HG03039 (cell line): ENCODE results near the gene NECAP2.
"Not testable (repeated sequence)": the region's sequence is repeated elsewhere in the genome, so short reads cannot be mapped to it uniquely, and the experiment has no call there.

Source experiments
- ATAC-seq: cut with Tn5 transposase; IDR thresholded peaks from one replicate; pipeline ENCODE4 v1.9.1; 2021; ENCODE audit warnings: mild to moderate bottlenecking, moderate library complexity; ENCODE audit not compliant: unreplicated experiment

Gene NECAP2

DNA sequence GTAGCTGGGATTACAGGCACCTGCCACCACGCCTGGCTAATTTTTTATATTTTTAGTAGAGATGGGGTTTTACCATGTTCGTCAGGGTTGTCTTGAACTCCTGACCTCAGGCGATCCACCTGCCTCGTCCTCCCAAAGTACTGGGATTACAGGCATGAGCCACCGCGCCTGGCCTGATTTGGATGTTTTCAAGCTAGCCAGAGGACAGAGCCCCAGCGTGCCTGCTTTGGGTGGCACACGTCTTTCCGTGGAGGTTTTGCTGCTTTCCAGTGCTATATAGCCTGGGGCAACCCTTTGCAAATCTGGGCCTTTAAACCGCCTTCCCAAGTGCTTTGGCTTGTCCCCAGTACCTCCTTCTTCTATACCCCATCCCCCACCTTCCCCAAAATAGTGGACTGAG, 15.6 kb downstream of the NECAP2 start:
- not testable (repeated sequence) for ATAC-seq

DNA sequence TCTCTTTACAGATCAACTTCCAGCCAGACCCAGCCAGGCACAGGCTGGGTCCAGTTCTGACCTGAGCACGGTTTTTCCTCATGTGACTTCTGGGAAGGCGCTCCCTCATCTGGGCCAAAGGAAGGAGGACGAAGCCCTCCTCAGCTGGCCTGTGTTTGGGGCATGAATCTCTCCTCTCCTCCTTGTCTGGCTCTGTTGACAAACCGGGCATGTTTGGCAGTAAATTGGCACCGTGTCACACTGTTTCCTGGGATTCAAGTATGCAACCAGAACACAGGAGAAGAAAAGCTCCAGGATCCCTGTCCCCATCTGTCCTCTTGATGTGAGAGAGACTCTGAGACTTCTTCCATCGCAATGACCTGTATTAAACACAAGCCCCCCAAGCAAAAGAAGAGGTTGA, 18.3 kb downstream of the NECAP2 start:
- ATAC-seq = no peak

DNA sequence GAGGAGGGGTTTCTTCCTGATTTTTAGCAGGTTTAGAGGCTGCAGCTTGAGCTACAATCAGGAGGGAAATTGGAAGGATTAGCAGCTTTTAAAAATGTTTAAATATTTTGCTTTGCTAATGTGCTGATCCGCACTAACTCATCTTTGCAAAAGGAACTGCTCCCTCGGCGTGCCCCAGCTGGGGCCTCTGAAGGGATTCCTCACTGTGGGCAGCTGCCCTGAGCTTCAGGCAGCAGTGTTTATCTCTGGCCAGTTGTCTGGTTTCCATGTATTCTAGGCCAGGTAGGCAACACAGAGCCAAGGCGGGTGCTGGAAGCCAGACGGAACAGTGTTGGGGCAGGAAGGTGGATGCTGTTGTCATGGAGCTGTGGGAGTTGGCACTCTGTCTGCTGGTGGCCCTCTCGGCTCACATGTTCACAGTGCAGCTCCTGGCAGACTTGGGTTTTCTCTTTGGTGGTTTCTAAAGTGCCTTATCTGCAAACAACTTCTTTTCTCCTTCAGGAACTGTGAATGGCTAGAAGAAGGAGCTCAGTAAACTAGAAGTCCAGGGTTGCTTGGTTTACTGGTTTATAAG, 18.9 kb downstream of the NECAP2 start:
- ATAC-seq = no peak

DNA sequence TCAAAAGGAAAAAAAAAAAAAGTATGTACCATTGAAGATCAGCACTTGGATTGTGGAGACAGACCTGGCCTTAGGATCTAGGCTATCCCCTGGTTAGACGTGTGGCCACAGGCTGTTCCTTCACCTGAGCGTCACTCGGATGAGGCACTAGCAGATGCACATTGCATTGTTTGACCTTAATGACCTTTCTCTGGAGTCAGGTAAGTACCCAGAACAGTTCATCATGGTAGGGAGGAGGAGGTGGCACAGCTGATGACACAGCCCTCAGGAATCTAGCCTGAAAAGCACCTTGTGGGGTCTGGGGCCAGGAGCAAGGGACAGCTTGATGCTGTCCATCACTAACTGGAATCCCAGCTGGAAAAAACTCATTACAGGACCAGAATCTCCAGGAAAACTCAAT, 21.2 kb downstream of the NECAP2 start:
- no peak for ATAC-seq

DNA sequence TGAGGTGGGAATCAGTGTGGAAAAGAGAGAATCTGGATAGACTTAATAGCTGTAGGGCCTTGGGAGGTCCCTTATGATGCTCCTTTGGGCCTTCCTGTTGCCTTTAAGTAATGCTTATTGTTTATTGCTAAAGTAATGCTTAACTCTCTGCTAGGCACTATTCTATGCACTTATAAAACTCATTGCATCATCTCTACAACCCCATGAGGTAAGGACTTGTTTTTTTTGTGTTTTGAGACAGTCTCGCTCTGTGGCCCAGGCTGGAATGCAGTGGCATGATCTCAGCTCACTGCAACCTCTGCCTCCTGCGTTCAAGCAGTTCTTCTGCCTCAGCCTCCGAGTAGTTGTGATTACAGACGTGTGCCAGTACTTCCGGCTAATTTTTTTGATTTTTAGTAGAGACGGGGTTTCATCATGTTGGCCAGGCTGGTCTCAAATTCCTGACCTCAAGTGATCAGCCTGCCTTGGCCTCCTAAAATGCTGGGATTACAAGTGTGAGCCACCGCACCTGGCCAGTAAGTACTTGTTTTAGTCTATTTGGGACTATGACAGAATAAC, 22.3 kb downstream of the NECAP2 start:
- ATAC-seq = no peak

DNA sequence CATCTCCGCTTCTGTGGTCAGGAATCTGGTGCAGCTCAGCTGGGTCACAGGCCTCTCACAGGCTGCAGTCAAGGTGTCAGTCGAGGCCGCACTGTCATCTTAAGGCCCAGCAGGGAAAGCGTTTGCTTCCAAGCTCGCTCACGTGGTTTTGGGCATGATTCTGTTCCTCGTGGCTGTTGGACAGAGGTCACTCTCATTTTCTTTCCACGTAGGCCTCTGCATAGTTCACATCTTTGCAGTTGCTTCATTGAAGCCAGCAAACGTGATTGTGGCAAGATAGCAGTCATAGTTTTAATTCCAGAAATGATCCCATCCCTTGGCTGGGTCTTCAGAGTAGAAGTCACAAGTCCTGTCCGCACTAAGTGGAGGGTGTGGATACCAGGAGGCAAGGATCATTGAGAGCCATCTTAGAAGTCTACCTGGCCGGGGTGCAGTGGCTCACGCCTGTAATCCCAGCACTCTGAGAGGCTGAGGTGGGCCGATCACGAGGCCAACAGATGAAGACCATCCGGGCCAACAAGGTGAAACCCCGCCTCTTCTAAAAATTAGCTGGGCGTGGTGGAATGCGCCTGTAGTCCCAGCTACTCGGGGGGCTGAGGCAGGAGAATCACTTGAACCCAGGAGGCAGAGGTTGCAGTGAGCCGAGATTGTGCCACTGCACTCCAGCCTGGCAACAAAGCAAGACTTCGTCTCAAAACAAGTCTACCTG, 24.5 kb downstream of the NECAP2 start:
- ATAC-seq = no peak

DNA sequence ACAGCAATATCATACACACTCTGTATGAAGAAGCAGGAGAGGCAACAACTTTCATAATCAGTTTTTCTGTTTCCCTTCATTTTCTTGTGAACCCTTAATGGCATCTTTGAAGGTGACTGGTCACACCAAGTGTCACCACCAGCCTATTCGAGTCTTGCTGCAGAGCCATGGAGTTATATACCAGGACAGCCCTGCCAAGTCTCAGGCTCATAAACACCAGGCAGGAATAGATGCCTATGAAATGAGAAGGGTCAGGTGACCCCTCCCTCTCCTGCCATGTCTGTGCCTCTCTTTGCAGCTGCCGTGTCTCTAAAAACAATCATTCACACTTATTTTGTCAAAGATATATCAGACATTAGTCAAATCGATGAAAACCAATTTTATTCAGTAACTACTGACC, 28.0 kb downstream of the NECAP2 start:
- ATAC-seq = no peak

DNA sequence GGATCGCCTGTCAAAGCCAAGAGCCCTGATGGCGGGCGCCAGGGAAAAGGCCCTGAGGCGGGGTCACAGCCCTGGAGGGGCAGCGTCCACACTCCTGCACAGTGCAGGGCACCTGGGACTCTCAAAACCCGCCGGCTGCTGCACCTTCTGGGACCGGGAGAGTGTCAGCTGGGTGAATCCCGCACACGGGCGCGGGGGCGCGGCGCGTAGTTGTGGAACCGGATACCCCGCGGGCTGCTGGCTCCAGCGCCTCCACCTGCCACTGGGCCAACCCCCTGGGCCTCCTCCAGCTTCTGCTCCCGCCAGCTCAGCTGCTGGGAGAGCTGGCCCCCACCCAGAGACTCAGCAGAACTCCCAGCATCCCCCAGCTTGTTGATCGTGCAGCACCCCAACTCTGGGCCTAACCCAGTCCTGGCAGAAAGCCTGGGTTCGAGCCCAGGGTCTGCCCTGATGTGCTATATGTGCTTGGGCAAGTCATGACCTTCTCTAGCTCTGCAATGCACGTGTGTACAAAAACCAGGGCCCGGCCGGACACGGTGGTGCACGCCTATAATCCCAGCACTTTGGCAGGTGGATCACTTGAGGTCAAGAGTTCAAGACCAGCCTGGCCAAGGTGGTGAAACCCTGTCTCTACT, 33.8 kb downstream of the NECAP2 start:
- no peak for ATAC-seq

DNA sequence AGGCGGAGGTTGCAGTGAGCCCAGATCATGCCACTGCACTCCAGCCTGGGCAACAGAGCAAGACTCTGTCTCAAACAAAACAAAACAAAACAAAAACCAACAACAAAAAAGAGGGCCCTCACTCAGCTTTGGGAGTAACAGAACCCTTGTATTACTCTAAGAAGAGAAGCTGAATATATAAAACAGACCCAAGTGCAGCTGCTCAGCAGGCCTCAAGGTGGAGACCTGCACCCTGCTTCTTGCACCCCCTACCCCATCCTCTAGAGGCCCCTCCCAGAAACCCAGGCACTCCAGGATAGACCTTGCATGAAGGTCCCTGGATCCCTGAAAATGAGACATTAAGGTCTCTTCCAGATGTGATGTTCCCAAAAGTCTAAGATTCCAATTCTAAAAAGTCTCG, 34.4 kb downstream of the NECAP2 start:
- not testable (repeated sequence) for ATAC-seq

DNA sequence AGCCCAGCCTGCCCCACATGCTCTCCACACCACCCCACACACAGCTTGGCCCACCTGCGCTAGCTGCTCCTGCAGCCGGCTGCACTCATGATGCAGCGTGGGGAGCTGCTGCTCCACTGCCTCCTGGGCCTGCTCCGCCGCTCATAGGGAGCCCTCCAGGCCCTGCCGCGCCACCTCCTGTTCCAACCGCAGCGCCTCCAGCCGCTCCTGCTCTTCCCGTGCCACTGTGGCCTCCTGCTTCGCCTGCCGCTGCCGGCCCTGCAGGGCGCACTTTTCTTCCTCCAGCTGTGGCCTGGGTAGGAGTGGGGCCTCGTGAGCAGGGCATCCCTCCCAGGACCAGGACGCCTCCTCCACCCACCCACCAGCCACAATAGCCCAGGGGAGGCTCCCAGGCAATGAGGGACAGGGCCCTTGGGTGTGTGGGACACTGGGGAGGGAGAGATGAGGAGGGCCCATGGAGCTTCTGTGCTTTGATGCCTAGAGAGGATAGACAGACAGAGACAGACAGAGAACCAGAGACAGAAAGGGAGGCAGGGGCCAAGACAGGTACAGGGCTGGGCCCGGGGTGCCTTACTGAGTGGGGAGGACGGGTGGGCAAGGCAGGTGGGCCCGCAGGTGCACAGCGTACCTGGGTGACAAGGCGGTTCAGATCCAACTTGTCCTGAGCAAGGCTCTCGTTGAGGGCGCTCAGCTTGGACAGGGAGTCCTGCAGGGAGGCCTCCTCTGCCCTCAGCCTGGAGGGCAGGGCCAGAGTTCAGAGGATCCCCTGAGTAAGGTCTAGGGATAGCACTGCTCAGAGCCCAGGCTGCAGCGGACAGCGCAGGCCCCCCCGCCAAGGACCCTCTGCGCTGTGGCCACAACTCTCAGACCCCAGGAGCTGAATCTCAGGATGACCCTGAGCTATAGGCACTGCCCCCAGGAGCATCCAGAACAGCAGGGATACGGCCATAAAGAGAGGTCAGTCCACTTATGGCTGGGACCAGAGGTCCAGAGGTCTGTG, 35.5 kb downstream of the NECAP2 start:
- not testable (repeated sequence) for ATAC-seq

DNA sequence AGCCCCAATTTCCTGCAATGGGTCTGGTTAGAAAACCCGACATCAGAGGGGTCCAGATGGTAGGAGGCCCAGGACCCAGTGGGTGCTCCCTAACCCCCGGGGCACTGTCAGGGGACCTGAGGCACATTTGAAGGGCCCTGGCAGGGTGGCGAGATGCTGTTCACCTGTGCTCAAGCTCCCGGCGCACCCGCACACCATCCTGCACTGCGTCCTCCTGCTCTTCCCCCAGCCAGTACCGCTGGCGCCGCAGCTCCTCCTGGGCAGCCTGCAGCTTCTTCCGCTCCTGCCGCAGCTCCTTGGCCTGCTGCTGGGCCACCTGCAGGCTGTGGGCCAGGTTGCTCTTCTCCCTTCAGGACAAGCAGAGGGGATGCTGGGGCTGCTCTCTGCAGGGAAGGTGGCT, 37.6 kb downstream of the NECAP2 start:
- no peak for ATAC-seq

DNA sequence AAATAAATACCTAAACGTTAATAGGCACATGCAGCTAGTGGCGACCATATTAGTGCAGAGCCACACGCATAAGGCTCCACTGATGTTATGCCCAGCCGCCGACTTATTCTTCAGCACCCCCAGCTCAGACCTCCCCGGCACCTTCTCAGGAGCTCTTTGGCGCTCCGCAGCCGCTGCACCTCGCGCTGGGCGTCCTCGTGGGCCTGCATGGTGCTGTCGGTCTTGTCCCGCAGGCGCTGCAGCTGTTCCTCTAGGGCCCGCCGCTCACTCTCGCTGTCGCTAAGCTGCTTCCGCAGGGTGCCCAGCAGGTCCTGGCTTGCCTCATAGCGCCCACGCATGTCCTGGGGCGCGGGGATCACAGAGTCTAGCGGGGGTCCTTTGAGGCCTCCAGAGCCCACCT, 42.6 kb downstream of the NECAP2 start:
- not testable (repeated sequence) for ATAC-seq

DNA sequence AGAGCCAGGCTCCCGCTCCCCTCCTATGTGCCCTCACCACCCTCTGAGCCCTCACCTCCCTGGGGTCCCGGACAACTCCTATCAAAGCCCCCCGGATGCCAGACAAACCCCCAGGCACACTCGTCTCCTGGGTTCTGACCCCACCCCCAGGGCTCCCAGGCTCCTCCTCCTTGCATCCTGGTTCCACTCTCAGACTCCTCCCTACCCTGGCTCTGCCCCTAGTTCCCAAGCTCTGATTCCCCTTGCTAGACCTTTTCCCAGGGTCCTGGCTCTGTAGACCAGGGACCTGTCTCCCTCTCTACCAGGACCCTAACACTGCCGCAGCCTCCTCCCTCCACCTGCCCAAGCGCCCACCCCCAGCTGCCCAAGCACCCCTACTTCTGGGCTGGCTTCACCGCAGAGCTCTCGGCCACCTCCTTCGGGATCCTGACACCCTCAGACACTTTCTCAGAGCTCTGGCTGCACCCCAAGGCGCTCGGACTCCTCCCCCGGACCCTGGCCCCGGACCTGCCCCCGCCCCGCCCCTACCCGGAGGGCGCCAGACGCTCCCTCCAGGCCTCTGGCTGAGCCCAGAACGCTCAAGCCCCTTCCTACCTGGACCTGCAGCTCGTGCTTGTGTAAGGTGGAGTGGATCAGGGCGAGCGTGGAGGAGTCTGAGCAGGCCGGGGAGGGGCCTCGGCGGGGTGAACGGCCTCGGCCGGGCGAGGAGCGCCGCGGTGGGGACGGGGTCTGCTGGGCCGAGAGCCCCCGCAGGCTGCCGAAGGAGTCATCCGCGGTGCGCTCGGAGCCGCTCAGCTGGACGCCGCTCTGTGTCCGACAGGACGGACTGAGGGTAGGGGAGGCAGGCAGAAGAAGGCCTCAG, 43.3 kb downstream of the NECAP2 start:
- ATAC-seq = not testable (repeated sequence)

DNA sequence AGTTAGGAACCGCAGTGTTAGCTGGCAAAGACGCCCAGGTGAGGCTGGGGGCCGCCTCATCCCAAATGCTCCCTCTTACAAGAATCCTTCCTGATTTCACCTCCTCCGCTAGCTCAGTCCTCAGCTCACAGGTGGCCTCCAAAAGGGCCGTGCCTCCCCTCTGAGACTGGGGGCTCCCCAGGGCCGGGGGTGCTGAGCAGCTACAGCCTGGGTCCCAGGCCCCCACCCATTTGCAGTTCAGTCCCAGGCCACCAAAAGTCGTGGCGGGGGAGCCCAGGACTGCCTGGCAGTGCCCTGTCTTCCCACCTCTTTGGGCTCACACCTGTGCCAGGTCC, 43.9 kb downstream of the NECAP2 start:
- no peak for ATAC-seq

DNA sequence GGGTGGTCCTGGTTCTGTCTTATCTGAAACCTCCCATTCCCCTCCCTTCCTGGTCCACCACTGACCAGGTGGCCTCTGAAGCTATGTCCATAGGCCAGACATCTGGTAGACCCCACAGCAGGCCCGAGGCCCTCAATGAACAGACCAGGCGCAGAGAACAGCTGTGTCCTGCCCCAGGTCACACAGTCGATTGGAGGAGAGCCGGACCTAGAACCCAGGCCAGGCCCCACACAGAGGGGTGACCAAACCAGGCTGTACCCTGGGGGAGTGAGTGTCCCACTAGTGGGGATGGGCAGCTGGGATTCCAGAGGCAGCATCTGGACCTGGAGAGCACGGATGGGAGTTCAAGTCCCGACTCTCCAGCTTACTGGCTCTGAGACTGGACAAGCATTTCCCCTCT, 44.4 kb downstream of the NECAP2 start:
- no peak for ATAC-seq

DNA sequence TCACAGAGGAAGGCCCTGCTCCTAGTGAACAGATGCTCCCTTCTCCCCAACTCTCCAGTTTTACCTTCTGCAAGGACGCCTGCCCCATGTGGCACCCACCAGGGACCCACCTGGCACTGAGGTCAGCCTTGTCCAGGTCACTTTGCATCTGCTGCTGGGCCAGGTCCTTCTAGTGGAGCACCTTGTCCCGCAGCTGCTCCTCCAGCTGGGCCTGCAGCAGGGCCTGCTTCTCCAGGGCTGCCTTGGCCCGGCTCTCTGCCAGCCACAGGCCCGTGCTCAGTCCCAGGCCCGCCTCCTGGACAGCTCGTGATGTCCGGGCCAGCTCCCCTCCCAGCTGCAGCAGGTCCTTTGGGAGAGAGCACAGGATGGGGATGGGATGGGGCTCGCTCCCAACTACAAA, 45.8 kb downstream of the NECAP2 start:
- ATAC-seq = not testable (repeated sequence)

DNA sequence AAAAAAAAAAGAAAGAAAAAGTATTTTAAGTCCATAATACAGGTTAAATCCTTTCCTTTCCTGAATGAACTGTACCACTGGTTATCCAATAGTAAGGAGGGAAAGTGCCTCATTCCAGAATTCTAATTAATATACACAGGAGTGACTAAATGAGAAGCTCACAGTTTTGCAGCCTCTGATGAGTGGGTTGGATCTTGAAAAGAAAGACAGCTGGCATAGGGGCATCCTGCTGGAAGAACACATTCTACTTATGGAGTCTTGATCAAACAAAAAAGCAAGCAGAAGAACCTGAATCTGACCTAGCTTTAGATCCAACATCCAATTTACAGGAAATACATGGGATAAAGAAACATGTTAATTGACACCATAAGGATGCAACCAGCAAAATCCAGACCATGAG, 46.5 kb downstream of the NECAP2 start:
- ATAC-seq = not testable (repeated sequence)

DNA sequence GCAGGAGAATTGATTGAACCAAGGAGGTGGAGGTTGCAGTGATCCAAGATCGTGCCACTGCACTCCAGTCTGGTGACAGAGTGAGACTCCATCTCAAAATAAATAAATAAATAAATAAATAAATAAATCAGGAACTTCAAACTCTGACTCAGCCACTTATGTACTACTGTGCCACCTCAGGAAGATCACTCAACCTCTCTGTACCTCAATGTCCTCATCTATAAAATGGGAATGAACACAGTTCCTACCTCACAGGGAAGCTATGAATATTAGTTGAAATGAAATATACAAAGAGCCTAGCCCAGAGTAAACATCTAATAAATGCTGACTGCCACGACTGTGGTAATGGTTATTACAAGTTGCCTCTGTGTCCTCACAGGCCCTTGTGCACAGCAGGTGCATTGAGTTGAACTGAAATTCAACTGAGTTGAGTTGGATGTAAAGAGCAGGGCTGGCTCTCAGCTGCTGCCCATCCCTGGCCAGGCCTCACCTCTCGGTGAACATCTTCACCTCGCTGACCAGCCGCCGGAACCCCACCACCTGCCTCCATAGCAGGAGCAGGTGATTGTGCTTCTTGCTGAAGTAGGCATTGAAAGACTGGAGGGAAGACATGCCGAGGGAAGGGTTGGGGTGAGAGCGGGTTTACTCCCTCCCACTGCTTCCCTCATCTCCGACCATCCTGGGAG, 48.8 kb downstream of the NECAP2 start:
- ATAC-seq = not testable (repeated sequence)

DNA sequence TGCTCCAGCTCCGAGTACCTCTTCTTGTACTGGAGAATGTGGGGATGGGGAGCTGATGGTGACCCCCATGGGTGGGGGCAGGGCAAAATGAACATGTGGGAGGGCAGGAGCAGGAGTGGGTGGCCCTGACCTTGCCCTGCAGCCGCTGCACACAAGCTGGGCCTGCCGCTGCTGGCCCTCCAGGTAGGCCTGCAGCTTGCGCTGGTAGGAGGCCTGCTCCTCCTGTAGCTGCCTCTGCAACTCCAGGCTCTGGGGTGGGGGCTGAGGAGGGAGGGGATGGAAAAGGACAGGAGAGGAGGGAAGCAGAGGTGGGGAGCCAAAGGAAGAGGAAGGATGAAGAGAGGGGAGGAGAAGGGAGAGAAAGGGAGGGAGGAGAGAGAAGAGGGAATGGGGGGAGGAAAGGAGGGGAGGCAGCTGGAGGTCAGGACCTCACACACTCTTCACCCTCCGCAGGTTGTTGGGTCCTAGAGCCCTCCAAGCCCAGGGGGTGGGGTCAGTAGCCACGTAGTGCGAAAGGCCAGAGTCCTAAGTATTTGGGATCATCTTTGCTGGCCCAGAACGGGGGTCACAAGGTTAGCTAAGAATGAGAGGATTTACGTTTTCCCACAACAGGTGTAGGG, 50.6 kb downstream of the NECAP2 start:
- ATAC-seq = no peak
